Measurements from ENCODE around the gene SETDB1. TPM values are rescaled to one million over a fixed set of nuclear protein-coding genes. Genes with fewer than 3 reads are reported as not detected.
A peak's percentile ranks its signal among the peaks of the same experiment; 100 is the strongest.
"Not testable (repeated sequence)": the region's sequence is repeated elsewhere in the genome, so short reads cannot be mapped to it uniquely, and the experiment has no call there.

The SETDB1 gene
- 10 to 100 TPM; 20.8 to 23.7 TPM for total RNA-seq
- 1 to 10 TPM; 5.4 to 7.3 TPM for polyA plus RNA-seq

DNA sequence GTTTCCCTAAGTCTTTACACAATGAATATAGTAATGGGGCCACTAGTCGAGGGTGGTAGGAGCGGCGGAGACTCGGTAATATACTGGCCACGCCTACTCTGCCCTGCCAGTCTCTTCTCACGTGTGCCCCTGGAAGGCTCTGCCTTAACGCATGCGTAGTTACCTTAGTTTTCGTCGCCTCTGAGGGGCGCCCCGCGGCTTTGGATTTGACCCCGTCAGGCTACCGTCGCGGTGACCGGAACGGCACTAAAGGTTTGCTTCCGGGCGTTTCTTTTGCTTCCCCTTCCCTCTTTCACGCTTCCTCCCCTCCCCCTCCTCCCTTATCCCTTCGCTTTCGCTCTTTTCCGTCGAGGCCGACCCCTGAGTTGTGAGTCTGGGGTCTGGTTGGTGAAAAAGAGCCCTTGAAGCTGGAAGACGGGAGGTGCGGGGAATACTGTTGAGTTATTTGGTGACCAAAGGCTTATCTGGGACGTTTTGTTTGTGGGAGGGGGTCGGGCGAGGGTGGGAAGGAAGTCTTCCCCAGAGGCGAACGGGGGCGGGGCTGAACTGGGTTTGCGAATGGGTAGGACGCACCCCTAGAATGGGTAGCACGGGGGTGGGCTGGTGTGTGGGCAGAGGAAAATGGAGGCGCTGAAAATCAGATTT, at the start of gene SETDB1:
Gene SETDB1, plus strand, starts transcription at position 267 of the 645 bp plus-strand sequence. CDS start 1,352 bp downstream, outside the sequence.
- Histone ChIP-seq H3K9me3 (ENCODE audit: control insufficient read depth in 4 of 4, low read length in 3 of 4) (no peaks in the 10 kb centered on the region), H3K4me1 (ENCODE audit: control insufficient read depth in 4 of 4, insufficient read depth in 4 of 4, low read length in 3 of 4) (peaks cover 3 to 15% (median 12%) of the 10 kb centered on the region in 4 donors), H3K27me3 (ENCODE audit: control insufficient read depth in 4 of 4, insufficient read depth in 4 of 4, low read length in 3 of 4) (no peaks in the 10 kb centered on the region), H3K4me3 (ENCODE audit: low read depth in 1 of 3, low read length in 3 of 3) (peak within 1 kb of the TSS; percentile 73 to 94 (median 86)), H3K27ac (ENCODE audit: low read depth in 1 of 2, low read length in 2 of 2) (peak within 1 kb of the TSS; percentile 54 to 75), H3K36me3 (ENCODE audit: control insufficient read depth in 4 of 4, insufficient read depth in 3 of 4, low read depth in 1 of 4, low read length in 3 of 4) (peaks cover 7 to 25% (median 19%) of the 10 kb centered on the region in 4 donors), H3K9ac (ENCODE audit: low read depth in 1 of 2, low read length in 2 of 2) (peak within 1 kb of the TSS; percentile 57 to 74)
- under 1% methylated on average over 39 of the region's 39 CpGs for WGBS
- TF ChIP-seq, protein P1, sequence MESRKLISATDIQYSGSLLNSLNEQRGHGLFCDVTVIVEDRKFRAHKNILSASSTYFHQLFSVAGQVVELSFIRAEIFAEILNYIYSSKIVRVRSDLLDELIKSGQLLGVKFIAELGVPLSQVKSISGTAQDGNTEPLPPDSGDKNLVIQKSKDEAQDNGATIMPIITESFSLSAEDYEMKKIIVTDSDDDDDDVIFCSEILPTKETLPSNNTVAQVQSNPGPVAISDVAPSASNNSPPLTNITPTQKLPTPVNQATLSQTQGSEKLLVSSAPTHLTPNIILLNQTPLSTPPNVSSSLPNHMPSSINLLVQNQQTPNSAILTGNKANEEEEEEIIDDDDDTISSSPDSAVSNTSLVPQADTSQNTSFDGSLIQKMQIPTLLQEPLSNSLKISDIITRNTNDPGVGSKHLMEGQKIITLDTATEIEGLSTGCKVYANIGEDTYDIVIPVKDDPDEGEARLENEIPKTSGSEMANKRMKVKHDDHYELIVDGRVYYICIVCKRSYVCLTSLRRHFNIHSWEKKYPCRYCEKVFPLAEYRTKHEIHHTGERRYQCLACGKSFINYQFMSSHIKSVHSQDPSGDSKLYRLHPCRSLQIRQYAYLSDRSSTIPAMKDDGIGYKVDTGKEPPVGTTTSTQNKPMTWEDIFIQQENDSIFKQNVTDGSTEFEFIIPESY (IDR thresholded peaks at IDR 0.05) = peak; percentile 96
- TF ChIP-seq GABPA (IDR thresholded peaks at IDR 0.05 in 1 of 2, conservative IDR thresholded peaks at IDR 0.05 in 1 of 2) = peak; percentile 80 to 96
- TF ChIP-seq, protein P2, sequence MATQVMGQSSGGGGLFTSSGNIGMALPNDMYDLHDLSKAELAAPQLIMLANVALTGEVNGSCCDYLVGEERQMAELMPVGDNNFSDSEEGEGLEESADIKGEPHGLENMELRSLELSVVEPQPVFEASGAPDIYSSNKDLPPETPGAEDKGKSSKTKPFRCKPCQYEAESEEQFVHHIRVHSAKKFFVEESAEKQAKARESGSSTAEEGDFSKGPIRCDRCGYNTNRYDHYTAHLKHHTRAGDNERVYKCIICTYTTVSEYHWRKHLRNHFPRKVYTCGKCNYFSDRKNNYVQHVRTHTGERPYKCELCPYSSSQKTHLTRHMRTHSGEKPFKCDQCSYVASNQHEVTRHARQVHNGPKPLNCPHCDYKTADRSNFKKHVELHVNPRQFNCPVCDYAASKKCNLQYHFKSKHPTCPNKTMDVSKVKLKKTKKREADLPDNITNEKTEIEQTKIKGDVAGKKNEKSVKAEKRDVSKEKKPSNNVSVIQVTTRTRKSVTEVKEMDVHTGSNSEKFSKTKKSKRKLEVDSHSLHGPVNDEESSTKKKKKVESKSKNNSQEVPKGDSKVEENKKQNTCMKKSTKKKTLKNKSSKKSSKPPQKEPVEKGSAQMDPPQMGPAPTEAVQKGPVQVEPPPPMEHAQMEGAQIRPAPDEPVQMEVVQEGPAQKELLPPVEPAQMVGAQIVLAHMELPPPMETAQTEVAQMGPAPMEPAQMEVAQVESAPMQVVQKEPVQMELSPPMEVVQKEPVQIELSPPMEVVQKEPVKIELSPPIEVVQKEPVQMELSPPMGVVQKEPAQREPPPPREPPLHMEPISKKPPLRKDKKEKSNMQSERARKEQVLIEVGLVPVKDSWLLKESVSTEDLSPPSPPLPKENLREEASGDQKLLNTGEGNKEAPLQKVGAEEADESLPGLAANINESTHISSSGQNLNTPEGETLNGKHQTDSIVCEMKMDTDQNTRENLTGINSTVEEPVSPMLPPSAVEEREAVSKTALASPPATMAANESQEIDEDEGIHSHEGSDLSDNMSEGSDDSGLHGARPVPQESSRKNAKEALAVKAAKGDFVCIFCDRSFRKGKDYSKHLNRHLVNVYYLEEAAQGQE (IDR thresholded peaks at IDR 0.05) = peak; percentile 72
- TF ChIP-seq RXRA (IDR thresholded peaks at IDR 0.05) = peak; percentile 80 to 82
- no peak for TF ChIP-seq FOXA1 (IDR thresholded peaks at IDR 0.05)
- TF ChIP-seq, protein P3, sequence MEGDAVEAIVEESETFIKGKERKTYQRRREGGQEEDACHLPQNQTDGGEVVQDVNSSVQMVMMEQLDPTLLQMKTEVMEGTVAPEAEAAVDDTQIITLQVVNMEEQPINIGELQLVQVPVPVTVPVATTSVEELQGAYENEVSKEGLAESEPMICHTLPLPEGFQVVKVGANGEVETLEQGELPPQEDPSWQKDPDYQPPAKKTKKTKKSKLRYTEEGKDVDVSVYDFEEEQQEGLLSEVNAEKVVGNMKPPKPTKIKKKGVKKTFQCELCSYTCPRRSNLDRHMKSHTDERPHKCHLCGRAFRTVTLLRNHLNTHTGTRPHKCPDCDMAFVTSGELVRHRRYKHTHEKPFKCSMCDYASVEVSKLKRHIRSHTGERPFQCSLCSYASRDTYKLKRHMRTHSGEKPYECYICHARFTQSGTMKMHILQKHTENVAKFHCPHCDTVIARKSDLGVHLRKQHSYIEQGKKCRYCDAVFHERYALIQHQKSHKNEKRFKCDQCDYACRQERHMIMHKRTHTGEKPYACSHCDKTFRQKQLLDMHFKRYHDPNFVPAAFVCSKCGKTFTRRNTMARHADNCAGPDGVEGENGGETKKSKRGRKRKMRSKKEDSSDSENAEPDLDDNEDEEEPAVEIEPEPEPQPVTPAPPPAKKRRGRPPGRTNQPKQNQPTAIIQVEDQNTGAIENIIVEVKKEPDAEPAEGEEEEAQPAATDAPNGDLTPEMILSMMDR (IDR thresholded peaks at IDR 0.05; ENCODE audit: low read depth, low read length, missing input control) = no peak
- peak in 1 of 2 donors; percentile 2 for TF ChIP-seq JUND (IDR thresholded peaks at IDR 0.05)
- TF ChIP-seq, protein P4, sequence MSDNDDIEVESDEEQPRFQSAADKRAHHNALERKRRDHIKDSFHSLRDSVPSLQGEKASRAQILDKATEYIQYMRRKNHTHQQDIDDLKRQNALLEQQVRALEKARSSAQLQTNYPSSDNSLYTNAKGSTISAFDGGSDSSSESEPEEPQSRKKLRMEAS (IDR thresholded peaks at IDR 0.05) = peak; percentile 97
- peak; percentile 93 for TF ChIP-seq YY1 (IDR thresholded peaks at IDR 0.05)
- TF ChIP-seq, protein P5, sequence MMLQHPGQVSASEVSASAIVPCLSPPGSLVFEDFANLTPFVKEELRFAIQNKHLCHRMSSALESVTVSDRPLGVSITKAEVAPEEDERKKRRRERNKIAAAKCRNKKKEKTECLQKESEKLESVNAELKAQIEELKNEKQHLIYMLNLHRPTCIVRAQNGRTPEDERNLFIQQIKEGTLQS (IDR thresholded peaks at IDR 0.05) = peak; percentile 74
- TF ChIP-seq HNF4A (conservative IDR thresholded peaks at IDR 0.05) = peak; percentile 58 to 62
- TF ChIP-seq TAF1 (conservative IDR thresholded peaks at IDR 0.05) = no peak
- TF ChIP-seq SP1 (IDR thresholded peaks at IDR 0.05) = peak; percentile 72
- no peak for TF ChIP-seq FOXA2 (IDR thresholded peaks at IDR 0.05)
- TF ChIP-seq HNF4G (IDR thresholded peaks at IDR 0.05) = no peak
- peak; percentile 68 for TF ChIP-seq NR2F2 (IDR thresholded peaks at IDR 0.05)
- TF ChIP-seq RAD21 (IDR thresholded peaks at IDR 0.05) = peak; percentile 52 to 54
- peak; percentile 88 to 95 for TF ChIP-seq EGR1 (IDR thresholded peaks at IDR 0.05; ENCODE audit: low read depth in 2 of 2)
- peak; percentile 87 for DNase-seq (ENCODE audit: low spot score)

DNA sequence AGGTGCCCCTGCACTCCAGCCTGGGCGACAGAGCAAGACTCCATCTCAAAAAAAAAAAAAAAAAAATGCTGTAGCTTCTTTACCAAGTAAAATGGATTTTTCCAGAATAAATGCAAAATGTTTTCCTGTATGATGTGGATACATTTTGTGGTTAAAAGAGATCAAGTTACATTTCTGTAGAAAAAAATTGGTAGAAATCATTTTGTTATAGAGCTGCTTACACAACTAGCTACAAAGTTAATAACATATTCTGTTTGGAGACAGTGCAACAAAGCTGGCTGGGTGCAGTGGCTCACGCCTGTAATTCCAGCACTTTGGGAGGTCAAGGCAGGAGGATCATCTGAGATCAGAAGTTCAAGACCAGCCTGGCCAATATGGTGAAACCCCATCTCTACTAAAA, 47.2 kb upstream of the SETDB1 start:
- not testable (repeated sequence) for H3K27ac ChIP-seq (ENCODE audit: low read depth in 1 of 2, low read length in 2 of 2); H3K9me3 ChIP-seq (ENCODE audit: control insufficient read depth in 4 of 4, low read length in 3 of 4); H3K4me3 ChIP-seq (ENCODE audit: low read depth in 1 of 3, low read length in 3 of 3); H3K27me3 ChIP-seq (ENCODE audit: control insufficient read depth in 4 of 4, insufficient read depth in 4 of 4, low read length in 3 of 4); DNase-seq (ENCODE audit: low spot score); H3K9ac ChIP-seq (ENCODE audit: low read depth in 1 of 2, low read length in 2 of 2); H3K36me3 ChIP-seq (ENCODE audit: control insufficient read depth in 4 of 4, insufficient read depth in 3 of 4, low read depth in 1 of 4, low read length in 3 of 4)
- 88% methylated on average over 2 of the region's 2 CpGs for WGBS
- H3K4me1 ChIP-seq (ENCODE audit: control insufficient read depth in 4 of 4, insufficient read depth in 4 of 4, low read length in 3 of 4) = peaks cover 5 to 24% (median 15%) of the 10 kb centered on the region in 4 donors
